OCI-LY7 (cell line): Measurements from ENCODE around the gene COA6.

Experiments used
- CTCF ChIP-seq: fragments of 200-600 bp; sonication (generic); conservative IDR thresholded peaks from 2 replicates; pipeline ENCODE4 v1.5.1; 2014; ENCODE audit warnings: mild to moderate bottlenecking, antibody characterized with exemption, low read length, moderate library complexity, mixed read lengths
- EZH2phosphoT487 ChIP-seq: fragments of 200-600 bp; sonication (generic); IDR thresholded peaks from 2 replicates; pipeline ENCODE4 v1.6.1; 2018; ENCODE audit warnings: low read depth, borderline replicate concordance, mild to moderate bottlenecking, mixed run types, antibody characterized with exemption, low read length, moderate library complexity, mixed read lengths

- peak; percentile 39; the same call in 1 of the 2 replicates for TF ChIP-seq CTCF
- no peak for TF ChIP-seq EZH2phosphoT487
Measured at GRCh38 chr1:234393190-234393589, 19.9 kb downstream of the COA6 start.
